HCT116 (cell line): ENCODE measurements around the gene DENND5B. TPM values are rescaled to one million over a fixed set of nuclear protein-coding genes. Genes with fewer than 3 reads are reported as not detected.

Source experiments
- ATAC-seq: fragments of 200-7000 bp; cut with Tn5 transposase; 2 replicates; pipeline ENCODE4 v1.9.1; 2020; ENCODE audit warnings: mild to moderate bottlenecking, moderate library complexity
- BruUV-seq: library from RNA; stranded (reverse); fragments of 400-500 nt; replicated peaks from 2 replicates; lab custom pipeline; 2021; lab: Mats Ljungman, UMichigan
- CTCF ChIA-PET: fragments of 300-600 bp; sonication (Branson Sonifier 250); formaldehyde crosslinking; loops from one replicate; lab custom pipeline; 2021; ENCODE audit warnings: antibody characterized with exemption; lab: Charles Lee
- POLR2A ChIA-PET: fragments of 300-600, 350-600 bp; sonication (Branson Sonifier 250); formaldehyde crosslinking; loops from one replicate; lab custom pipeline; 2021; ENCODE audit warnings: antibody characterized with exemption; lab: Charles Lee
- RAD21 ChIA-PET, 2 experiments: fragments of 300-600 bp; sonication (Branson Sonifier 250); formaldehyde crosslinking; loops; one replicate each; lab custom pipeline; 2023; ENCODE audit warnings: low total read pairs in 2 of 2; ENCODE audit not compliant: uncharacterized antibody in 2 of 2, unreplicated experiment in 2 of 2, low non-redundant PET in 1 of 2; lab: Charles Lee
- DNase-seq: peaks from one replicate; pipeline ENCODE4 v3.0.0-alpha.2; 2010; ENCODE audit warnings: low read depth, low spot score
- H2AFZ ChIP-seq: fragments of 200-600 bp; shearing (Covaris generic), sonication (generic); 2 replicates; pipeline ENCODE4 v1.6.1; 2017; ENCODE audit warnings: low read depth, mixed run types, mixed read lengths, antibody characterized with exemption, low read length; ENCODE audit not compliant: poor library complexity, severe bottlenecking
- H3K27ac ChIP-seq: 2 replicates; pipeline ENCODE4 v1.5.1; 2012; ENCODE audit warnings: low read depth, low read length
- H3K27me3 ChIP-seq: fragments of 200-600 bp; sonication (generic); 2 replicates; pipeline ENCODE4 v1.6.1; 2016; ENCODE audit warnings: mixed run types, low read length, mixed read lengths; ENCODE audit not compliant: insufficient read depth
- H3K36me3 ChIP-seq, 2 experiments: fragments of 200-500 bp in 1 of 2; fragments of 200-600 bp in 1 of 2; sonication (Bioruptor generic) in 1 of 2; sonication (generic) in 1 of 2; 2 replicates each; pipeline versions ENCODE4 v1.5.1 to v1.6.1; 2014 to 2016; ENCODE audit warnings: low read length in 2 of 2, inconsistent platforms in 1 of 2, mixed read lengths in 1 of 2, mixed run types in 1 of 2; ENCODE audit not compliant: insufficient read depth in 2 of 2, control insufficient read depth in 1 of 2
- H3K4me1 ChIP-seq, 2 experiments: fragments of 200-600 bp in 1 of 2; sonication (generic) in 1 of 2; 2 replicates each; pipeline versions ENCODE4 v1.5.1 to v1.6.1; 2012 to 2017; ENCODE audit warnings: low read length in 2 of 2, inconsistent platforms in 1 of 2, mild to moderate bottlenecking in 1 of 2, mixed read lengths in 1 of 2, mixed run types in 1 of 2, moderate library complexity in 1 of 2; ENCODE audit not compliant: insufficient read depth in 2 of 2, control insufficient read depth in 1 of 2
- H3K4me2 ChIP-seq: fragments of 200-600 bp; sonication (generic); 2 replicates; pipeline ENCODE4 v1.6.1; 2017; ENCODE audit warnings: mixed run types, low read length, mixed read lengths
- H3K4me3 ChIP-seq, 2 experiments: fragments of 200-600 bp in 1 of 2; sonication (generic) in 1 of 2; replicated peaks in 1 of 2; 2 replicates each; pipeline ENCODE4 v1.5.1; 2011 to 2016; ENCODE audit warnings: low read length in 2 of 2, control low read depth in 1 of 2, low read depth in 1 of 2, mild to moderate bottlenecking in 1 of 2, mixed read lengths in 1 of 2, mixed run types in 1 of 2
- H3K79me2 ChIP-seq: fragments of 200-600 bp; sonication (generic); 2 replicates; pipeline ENCODE4 v1.6.1; 2017; ENCODE audit warnings: mild to moderate bottlenecking, mixed run types, low read length, moderate library complexity, mixed read lengths; ENCODE audit not compliant: insufficient read depth
- H3K9ac ChIP-seq: fragments of 200-600 bp; sonication (generic); 2 replicates; pipeline ENCODE4 v1.6.1; 2016; ENCODE audit warnings: low read length, mixed read lengths
- H3K9me2 ChIP-seq: fragments of 200-600 bp; sonication (generic), shearing (Covaris generic); 2 replicates; pipeline ENCODE4 v1.6.1; 2017; ENCODE audit warnings: mixed run types, mild to moderate bottlenecking, moderate library complexity; ENCODE audit not compliant: insufficient read depth
- H3K9me3 ChIP-seq, 2 experiments: fragments of 200-500 bp in 1 of 2; fragments of 200-600 bp in 1 of 2; sonication (Bioruptor generic) in 1 of 2; sonication (generic) in 1 of 2; 2 replicates each; pipeline ENCODE4 v1.6.1; 2014 to 2017; ENCODE audit warnings: low read length in 2 of 2, mixed read lengths in 2 of 2, inconsistent platforms in 1 of 2, low read depth in 1 of 2, mild to moderate bottlenecking in 1 of 2, mixed run types in 1 of 2, moderate library complexity in 1 of 2; ENCODE audit not compliant: control insufficient read depth in 1 of 2, insufficient read depth in 1 of 2
- H4K20me1 ChIP-seq: fragments of 200-600 bp; sonication (generic), shearing (Covaris generic); 2 replicates; pipeline ENCODE4 v1.6.1; 2017; ENCODE audit warnings: mixed run types, mild to moderate bottlenecking, moderate library complexity; ENCODE audit not compliant: insufficient read depth
- CBX3 ChIP-seq: IDR thresholded peaks from 2 replicates; pipeline ENCODE4 v1.6.1; 2012; ENCODE audit warnings: low read depth
- CEBPB ChIP-seq: IDR thresholded peaks from 2 replicates; pipeline ENCODE4 v1.6.1; 2012; ENCODE audit warnings: low read depth
- CTCF ChIP-seq, 3 experiments: fragments of 200-600 bp in 1 of 3; sonication (generic) in 1 of 3; IDR thresholded peaks in 2 of 3; conservative IDR thresholded peaks in 1 of 3; 2 replicates each; pipeline ENCODE4 v1.5.1; 2012 to 2017; ENCODE audit warnings: low read depth in 2 of 3, low read length in 2 of 3, antibody characterized with exemption in 1 of 3, borderline replicate concordance in 1 of 3, control low read depth in 1 of 3, mild to moderate bottlenecking in 1 of 3, mixed read lengths in 1 of 3, mixed run types in 1 of 3, moderate library complexity in 1 of 3; ENCODE audit not compliant: insufficient read depth in 1 of 3
- EGR1 ChIP-seq: IDR thresholded peaks from 2 replicates; pipeline ENCODE4 v1.6.1; 2012; ENCODE audit warnings: low read depth
- ELF1 ChIP-seq: IDR thresholded peaks from 2 replicates; pipeline ENCODE4 v1.6.1; 2012; ENCODE audit warnings: low read depth, borderline replicate concordance
- EZH2 ChIP-seq: fragments of 200-600 bp; sonication (generic); IDR thresholded peaks from 2 replicates; pipeline ENCODE4 v1.6.1; 2017; ENCODE audit warnings: antibody characterized with exemption, mixed run types
- JUND ChIP-seq: IDR thresholded peaks from 2 replicates; pipeline ENCODE4 v1.6.1; 2012
- POLR2AphosphoS5 ChIP-seq: IDR thresholded peaks from 2 replicates; pipeline ENCODE4 v1.6.1; 2011; ENCODE audit warnings: mild to moderate bottlenecking, low read depth, low read length, moderate library complexity
- RAD21 ChIP-seq: IDR thresholded peaks from 2 replicates; pipeline ENCODE4 v1.6.1; 2012; ENCODE audit warnings: low read depth, mild to moderate bottlenecking
- TCF7L2 ChIP-seq: IDR thresholded peaks from 2 replicates; pipeline ENCODE4 v1.7.0; 2011; ENCODE audit warnings: borderline replicate concordance, inconsistent platforms; ENCODE audit not compliant: insufficient read depth, insufficient read length; ENCODE audit errors: extremely low read depth
- ZBTB33 ChIP-seq: IDR thresholded peaks from 2 replicates; pipeline ENCODE4 v1.6.1; 2011; ENCODE audit warnings: mild to moderate bottlenecking, low read length, moderate library complexity; ENCODE audit not compliant: insufficient replicate concordance; ENCODE audit errors: extremely low read depth
- ZNF274 ChIP-seq: fragments of 200-500 bp; sonication (Bioruptor generic); IDR thresholded peaks from 2 replicates; pipeline ENCODE4 v1.6.1; 2014; ENCODE audit warnings: mild to moderate bottlenecking, low read depth, low read length, inconsistent platforms
- intact Hi-C: fragments of 100-400 bp; cut with micrococcal nuclease; formaldehyde crosslinking; loops from 2 replicates; pipeline ENCODE4 v1.10.0; 2022
- total RNA-seq: library from RNA; stranded (reverse); gene quantifications from one replicate; pipeline ENCODE4 v1.2.1, GENCODE V29; 2021; ENCODE audit not compliant: unreplicated experiment
- TF ChIP-seq, protein P1 (sequence below): IDR thresholded peaks from 2 replicates; pipeline ENCODE4 v1.6.1; 2012

DENND5B gene
- total RNA-seq, 1 experiment from 2014 or later: 19.2 TPM

DNA sequence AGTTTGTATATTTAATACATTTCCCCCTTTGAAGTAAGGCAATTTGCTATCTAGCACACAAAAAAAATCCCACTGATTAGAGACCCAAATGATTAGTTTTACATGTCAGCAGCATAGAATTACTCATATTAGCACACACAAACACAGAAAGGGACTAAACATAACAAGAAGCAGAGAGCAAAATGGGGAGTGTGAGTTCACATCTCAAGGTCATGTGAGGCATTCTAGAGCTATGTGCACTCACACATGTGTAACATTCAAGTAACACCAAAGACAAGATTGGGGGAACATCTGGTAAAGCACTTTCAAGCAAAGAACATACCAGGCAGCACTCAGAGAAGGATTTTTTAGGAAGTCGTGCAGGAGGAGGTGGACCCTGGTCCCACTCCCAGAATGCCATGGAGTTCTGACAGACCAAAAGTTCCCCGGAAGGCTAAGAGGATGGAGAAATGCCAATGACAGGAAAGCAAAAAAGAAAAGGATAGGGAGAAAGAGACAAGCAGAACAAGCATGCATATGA, 159.2 kb downstream of the DENND5B start:
- no TSS peak for BruUV-seq
- intact Hi-C loops: no loop called here
- Histone ChIP-seq H2AFZ (no peak overlapping the region), H3K9ac (no peak overlapping the region), H3K9me3 (no peaks in the 10 kb centered on the region), H3K4me1 (no peaks in the 10 kb centered on the region), H3K27me3 (no peaks in the 10 kb centered on the region), H3K36me3 (no peaks in the 10 kb centered on the region), H3K79me2 (no peaks in the 10 kb centered on the region), H3K27ac (no peak overlapping the region), H3K4me3 (no peak overlapping the region), H4K20me1 (no peaks in the 10 kb centered on the region), H3K9me2 (no peaks in the 10 kb centered on the region), H3K4me2 (no peak overlapping the region)
- RAD21 ChIA-PET: no interaction called here
- TF ChIP-seq POLR2AphosphoS5 (no peak), ZBTB33 (no peak), JUND (no peak), CEBPB (no peak), CTCF (IDR thresholded peaks at IDR 0.05 in 2 of 3, conservative IDR thresholded peaks at IDR 0.05 in 1 of 3; ENCODE audit: borderline replicate concordance in 1 of 3, insufficient read depth in 1 of 3, low read depth in 2 of 3, low read length in 2 of 3) (no peak), EGR1 (no peak), ELF1 (no peak), ZNF274 (no peak), TCF7L2 (no peak), CBX3 (no peak), EZH2 (no peak), RAD21 (no peak)
- TF ChIP-seq, protein P1, sequence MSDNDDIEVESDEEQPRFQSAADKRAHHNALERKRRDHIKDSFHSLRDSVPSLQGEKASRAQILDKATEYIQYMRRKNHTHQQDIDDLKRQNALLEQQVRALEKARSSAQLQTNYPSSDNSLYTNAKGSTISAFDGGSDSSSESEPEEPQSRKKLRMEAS: no peak
- CTCF ChIA-PET: no interaction called here
- POLR2A ChIA-PET: no interaction called here
- ATAC-seq: no peak
- DNase-seq: no peak
